H9 (cell line): ENCODE measurements around the gene HHATL. TPM values are rescaled to one million over a fixed set of nuclear protein-coding genes. Genes with fewer than 3 reads are reported as not detected.

Source experiments
- DNase-seq: peaks from one replicate; pipeline ENCODE4 v3.0.0-alpha.2; 2017
- H2AFZ ChIP-seq: one replicate; pipeline ENCODE4 v1.6.1; 2013; ENCODE audit warnings: mild to moderate bottlenecking, low read length, control low read depth, moderate library complexity
- H2AK5ac ChIP-seq: 2 replicates; pipeline ENCODE4 v1.6.1; 2013; ENCODE audit warnings: low read length, control low read depth, mixed read lengths; ENCODE audit not compliant: insufficient read length
- H2BK120ac ChIP-seq: one replicate; pipeline ENCODE4 v1.6.1; 2013; ENCODE audit warnings: low read depth, mild to moderate bottlenecking, low read length, control low read depth, inconsistent platforms; ENCODE audit not compliant: poor library complexity, severe bottlenecking
- H2BK12ac ChIP-seq: 2 replicates; pipeline ENCODE4 v1.6.1; 2013; ENCODE audit warnings: low read length, control low read depth, mixed read lengths, low read depth; ENCODE audit not compliant: insufficient read length
- H2BK15ac ChIP-seq: 2 replicates; pipeline ENCODE4 v1.6.1; 2013; ENCODE audit warnings: low read depth, low read length, control low read depth
- H2BK20ac ChIP-seq: one replicate; pipeline ENCODE4 v1.6.1; 2013; ENCODE audit warnings: low read depth, mild to moderate bottlenecking, low read length, control low read depth, inconsistent platforms; ENCODE audit not compliant: poor library complexity, severe bottlenecking
- H2BK5ac ChIP-seq: 2 replicates; pipeline ENCODE4 v1.6.1; 2013; ENCODE audit warnings: low read length, control low read depth, mixed read lengths; ENCODE audit not compliant: insufficient read length
- H3K14ac ChIP-seq: 2 replicates; pipeline ENCODE4 v1.6.1; 2013; ENCODE audit warnings: low read length, control low read depth; ENCODE audit not compliant: insufficient read depth
- H3K18ac ChIP-seq: 2 replicates; pipeline ENCODE4 v1.6.1; 2013; ENCODE audit warnings: low read depth, mild to moderate bottlenecking, mixed read lengths, low read length, control low read depth; ENCODE audit not compliant: insufficient read length
- H3K23ac ChIP-seq: 2 replicates; pipeline ENCODE4 v1.6.1; 2013; ENCODE audit warnings: low read length, control low read depth, mixed read lengths, low read depth; ENCODE audit not compliant: insufficient read length
- H3K23me2 ChIP-seq: 2 replicates; pipeline ENCODE4 v1.6.1; 2013; ENCODE audit warnings: low read depth, mild to moderate bottlenecking, mixed read lengths, low read length, control low read depth; ENCODE audit not compliant: insufficient read length, poor library complexity, severe bottlenecking
- H3K27ac ChIP-seq: 2 replicates; pipeline ENCODE4 v1.5.1; 2013; ENCODE audit warnings: low read length, control low read depth, mixed read lengths, low read depth; ENCODE audit not compliant: insufficient read length
- H3K27me3 ChIP-seq: 2 replicates; pipeline ENCODE4 v1.6.1; 2013; ENCODE audit warnings: low read length, control low read depth, inconsistent platforms; ENCODE audit not compliant: insufficient read depth
- H3K4ac ChIP-seq: 2 replicates; pipeline ENCODE4 v1.6.1; 2013; ENCODE audit warnings: low read depth, mild to moderate bottlenecking, control low read depth, inconsistent platforms, low read length, moderate library complexity
- H3K4me1 ChIP-seq: 2 replicates; pipeline ENCODE4 v1.6.1; 2013; ENCODE audit warnings: low read length, control low read depth, inconsistent platforms; ENCODE audit not compliant: insufficient read depth
- H3K4me2 ChIP-seq: 2 replicates; pipeline ENCODE4 v1.6.1; 2013; ENCODE audit warnings: low read length, control low read depth, mixed read lengths; ENCODE audit not compliant: insufficient read length, insufficient read depth
- H3K56ac ChIP-seq: 2 replicates; pipeline ENCODE4 v1.6.1; 2013; ENCODE audit warnings: low read depth, mild to moderate bottlenecking, mixed read lengths, low read length, control low read depth; ENCODE audit not compliant: insufficient read length
- H3K79me1 ChIP-seq: 2 replicates; pipeline ENCODE4 v1.6.1; 2013; ENCODE audit warnings: low read depth, mild to moderate bottlenecking, moderate library complexity, low read length, control low read depth, inconsistent platforms; ENCODE audit not compliant: insufficient read depth, poor library complexity, severe bottlenecking
- H3K79me2 ChIP-seq: 2 replicates; pipeline ENCODE4 v1.6.1; 2013; ENCODE audit warnings: low read length, control low read depth, inconsistent platforms; ENCODE audit not compliant: insufficient read depth
- H3K9ac ChIP-seq: 2 replicates; pipeline ENCODE4 v1.6.1; 2013; ENCODE audit warnings: low read length, control low read depth, mixed read lengths; ENCODE audit not compliant: insufficient read length; ENCODE audit errors: extremely low read depth
- H3K9me3 ChIP-seq: one replicate; pipeline ENCODE4 v1.6.1; 2013; ENCODE audit warnings: low read depth, low read length, inconsistent platforms; ENCODE audit not compliant: control insufficient read depth
- H3T11ph ChIP-seq: one replicate; pipeline ENCODE4 v1.6.1; 2013; ENCODE audit warnings: mild to moderate bottlenecking, low read length, control low read depth, inconsistent platforms
- H4K20me1 ChIP-seq: one replicate; pipeline ENCODE4 v1.6.1; 2013; ENCODE audit not compliant: control insufficient read depth, insufficient read length, insufficient read depth
- H4K5ac ChIP-seq: 2 replicates; pipeline ENCODE4 v1.6.1; 2013; ENCODE audit warnings: low read depth, mild to moderate bottlenecking, mixed read lengths, low read length, control low read depth; ENCODE audit not compliant: insufficient read length
- H4K8ac ChIP-seq: replicated peaks from 2 replicates; pipeline ENCODE4 v1.6.1; 2013; ENCODE audit warnings: low read length, control low read depth, mixed read lengths, low read depth; ENCODE audit not compliant: insufficient read length
- H4K91ac ChIP-seq: 2 replicates; pipeline ENCODE4 v1.6.1; 2013; ENCODE audit warnings: low read depth, mild to moderate bottlenecking, moderate library complexity, mixed read lengths, low read length, control low read depth; ENCODE audit not compliant: insufficient read length
- H3K27ac Mint-ChIP-seq, 3 experiments: 2 replicates in 2 of 3; 3 replicates in 1 of 3; pipeline ENCODE4 v1.8.0; 2020 to 2021; ENCODE audit warnings: mixed read lengths in 3 of 3, mild to moderate bottlenecking in 1 of 3, moderate library complexity in 1 of 3
- H3K27me3 Mint-ChIP-seq: 2 replicates; pipeline ENCODE4 v1.8.0; 2021; ENCODE audit warnings: low read depth, mild to moderate bottlenecking, moderate library complexity, mixed read lengths
- H3K36me3 Mint-ChIP-seq, 3 experiments: 2 replicates in 2 of 3; 3 replicates in 1 of 3; pipeline ENCODE4 v1.8.0; 2020 to 2021; ENCODE audit warnings: low read depth in 3 of 3, mixed read lengths in 3 of 3; ENCODE audit not compliant: insufficient read depth in 1 of 3
- H3K4me1 Mint-ChIP-seq, 2 experiments: 2 replicates each; pipeline ENCODE4 v1.8.0; 2020; ENCODE audit warnings: mixed read lengths in 2 of 2
- H3K4me3 Mint-ChIP-seq, 2 experiments: 2 replicates in 1 of 2; 3 replicates in 1 of 2; pipeline ENCODE4 v1.8.0; 2020 to 2021; ENCODE audit warnings: mild to moderate bottlenecking in 2 of 2, mixed read lengths in 2 of 2, moderate library complexity in 1 of 2
- H3K9me3 Mint-ChIP-seq, 2 experiments: 2 replicates in 1 of 2; 3 replicates in 1 of 2; pipeline ENCODE4 v1.8.0; 2020; ENCODE audit warnings: mild to moderate bottlenecking in 2 of 2, mixed read lengths in 2 of 2, moderate library complexity in 1 of 2
- CTCF ChIP-seq: fragments of 200-600 bp; sonication (generic); conservative IDR thresholded peaks from 3 replicates; pipeline ENCODE4 v1.8.0; 2021; ENCODE audit warnings: antibody characterized with exemption, mild to moderate bottlenecking
- WGBS: extraction: QIAGEN DNeasy Blood & Tissue Kit; methylation state at CpG from one replicate; pipeline ENCODE4 v1.1.7; 2013; ENCODE audit warnings: missing lambda C conversion rate, low lambda C conversion rate, mixed read lengths; ENCODE audit not compliant: insufficient read length; ENCODE audit errors: extremely low coverage; 5-methylcytosine and 5-hydroxymethylcytosine counted together
- total RNA-seq: library from RNA; stranded (reverse); gene quantifications from 2 replicates; pipeline ENCODE4 v1.2.1, GENCODE V29; 2021

HHATL gene
- total RNA-seq, 1 experiment from 2014 or later: 0.46 TPM

- H3K14ac ChIP-seq: no peak overlapping the region
- H3K4me1 ChIP-seq: no peaks in the 10 kb centered on the region
- H3K23ac ChIP-seq: no peak overlapping the region
- no peak overlapping the region for H3K27ac Mint-ChIP-seq
- no peak overlapping the region for H2BK120ac ChIP-seq
- no peak overlapping the region for H3K4me2 ChIP-seq
- peaks cover 29 to 31% of the 10 kb centered on the region in 2 experiments for H3K4me1 Mint-ChIP-seq
- H3T11ph ChIP-seq: no peak overlapping the region
- no peaks in the 10 kb centered on the region for H4K20me1 ChIP-seq
- no CpG with 5 or more reads among the region's 3 CpGs for WGBS
- H2BK5ac ChIP-seq: no peak overlapping the region
- H3K23me2 ChIP-seq: no peaks in the 10 kb centered on the region
- H3K27me3 Mint-ChIP-seq: peaks cover 14% of the 10 kb centered on the region
- no peaks in the 10 kb centered on the region for H3K27me3 ChIP-seq
- no peak overlapping the region for H3K56ac ChIP-seq
- no peak overlapping the region for H2AK5ac ChIP-seq
- H3K9me3 Mint-ChIP-seq: no peaks in the 10 kb centered on the region
- H3K9ac ChIP-seq: no peak overlapping the region
- H2BK20ac ChIP-seq: no peak overlapping the region
- no peak overlapping the region for H3K27ac ChIP-seq
- H2AFZ ChIP-seq: no peak overlapping the region
- no peak overlapping the region for H2BK12ac ChIP-seq
- no peak overlapping the region for H4K91ac ChIP-seq
- H3K9me3 ChIP-seq: no peaks in the 10 kb centered on the region
- H3K79me2 ChIP-seq: no peaks in the 10 kb centered on the region
- H3K79me1 ChIP-seq: no peaks in the 10 kb centered on the region
- H4K8ac ChIP-seq: no peak overlapping the region
- no peak overlapping the region for H2BK15ac ChIP-seq
- H4K5ac ChIP-seq: no peak overlapping the region
- no peaks in the 10 kb centered on the region for H3K36me3 Mint-ChIP-seq
- no peak overlapping the region for H3K4ac ChIP-seq
- TF ChIP-seq CTCF: no peak
- no peak overlapping the region for H3K18ac ChIP-seq
- no peak overlapping the region; a peak in 1 of 5 replicates for H3K4me3 Mint-ChIP-seq
- DNase-seq: no peak
Observed at GRCh38 chr3:42745291-42745745, 42.7 kb upstream of the HHATL start.
